Mononuclear cell (primary cell): ENCODE measurements around the gene ACAD9. TPM values are rescaled to one million over a fixed set of nuclear protein-coding genes. Genes with fewer than 3 reads are reported as not detected.
"Not testable (repeated sequence)": the region's sequence is repeated elsewhere in the genome, so short reads cannot be mapped to it uniquely, and the experiment has no call there.

ENCODE experiments used
- H3K27me3 ChIP-seq: 2 replicates; pipeline ENCODE4 v1.6.0; 2011; ENCODE audit warnings: low read length, control low read depth; ENCODE audit not compliant: insufficient read depth
- H3K4me1 ChIP-seq: 2 replicates; pipeline ENCODE4 v1.5.1; 2011; ENCODE audit warnings: mild to moderate bottlenecking, low read length, control low read depth; ENCODE audit not compliant: insufficient read depth
- H3K4me3 ChIP-seq: 2 replicates; pipeline ENCODE4 v1.5.1; 2011; ENCODE audit warnings: mild to moderate bottlenecking, low read length, moderate library complexity
- H3K9me3 ChIP-seq: 2 replicates; pipeline ENCODE4 v1.5.1; 2011; ENCODE audit warnings: low read depth, mild to moderate bottlenecking, control low read depth, low read length
- total RNA-seq: library from RNA; depleted of rRNA; stranded (reverse); fragments of >200 nt; gene quantifications from one replicate; pipeline ENCODE4 v1.2.3, GENCODE V29; 2012

The ACAD9 gene
- 23.0 TPM for total RNA-seq

DNA sequence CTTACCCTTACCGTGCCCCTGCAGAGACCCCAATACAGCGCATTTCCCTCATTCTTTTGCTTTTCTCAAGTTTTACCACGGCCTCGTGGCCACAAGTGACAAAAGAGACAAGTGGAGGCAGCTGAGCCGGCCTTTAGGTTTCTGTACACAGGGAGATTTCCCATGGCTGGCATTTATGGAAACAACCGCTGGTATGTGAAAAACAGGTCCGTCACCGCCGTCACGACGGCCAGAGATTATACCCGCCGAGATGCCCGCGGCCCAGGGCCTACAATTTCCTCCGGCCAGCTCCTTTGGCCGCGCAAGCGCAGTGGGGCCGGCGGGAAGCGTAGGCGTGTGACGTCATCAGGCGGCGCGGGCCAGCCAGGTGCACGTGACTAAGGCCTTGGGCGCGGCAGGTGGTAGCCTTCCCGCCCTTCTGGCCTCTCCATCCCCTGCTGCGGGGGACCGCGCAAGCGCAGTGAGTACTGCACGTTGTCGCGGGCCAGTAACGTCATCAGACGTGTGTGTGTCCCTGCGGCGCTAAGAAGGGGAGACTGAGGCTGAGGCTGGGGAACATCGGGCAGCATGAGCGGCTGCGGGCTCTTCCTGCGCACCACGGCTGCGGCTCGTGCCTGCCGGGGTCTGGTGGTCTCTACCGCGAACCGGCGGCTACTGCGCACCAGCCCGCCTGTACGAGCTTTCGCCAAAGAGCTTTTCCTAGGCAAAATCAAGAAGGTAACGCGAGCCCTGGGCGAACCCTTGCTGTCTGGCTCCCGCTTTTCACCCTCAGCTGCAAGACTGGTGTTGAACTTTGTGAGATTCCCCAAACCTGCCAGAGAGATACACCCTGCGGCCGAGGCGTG, at the start of gene ACAD9:
Gene ACAD9 (plus strand): TSS at position 496 of the 845 bp plus-strand sequence. CDS start 72 bp downstream, at position 568.
- H3K27me3 ChIP-seq: no peaks in the 10 kb centered on the region
- H3K9me3 ChIP-seq: no peaks in the 10 kb centered on the region
- H3K4me3 ChIP-seq: peak within 1 kb of the TSS; percentile 79
- H3K4me1 ChIP-seq: peaks cover 46% of the 10 kb centered on the region

DNA sequence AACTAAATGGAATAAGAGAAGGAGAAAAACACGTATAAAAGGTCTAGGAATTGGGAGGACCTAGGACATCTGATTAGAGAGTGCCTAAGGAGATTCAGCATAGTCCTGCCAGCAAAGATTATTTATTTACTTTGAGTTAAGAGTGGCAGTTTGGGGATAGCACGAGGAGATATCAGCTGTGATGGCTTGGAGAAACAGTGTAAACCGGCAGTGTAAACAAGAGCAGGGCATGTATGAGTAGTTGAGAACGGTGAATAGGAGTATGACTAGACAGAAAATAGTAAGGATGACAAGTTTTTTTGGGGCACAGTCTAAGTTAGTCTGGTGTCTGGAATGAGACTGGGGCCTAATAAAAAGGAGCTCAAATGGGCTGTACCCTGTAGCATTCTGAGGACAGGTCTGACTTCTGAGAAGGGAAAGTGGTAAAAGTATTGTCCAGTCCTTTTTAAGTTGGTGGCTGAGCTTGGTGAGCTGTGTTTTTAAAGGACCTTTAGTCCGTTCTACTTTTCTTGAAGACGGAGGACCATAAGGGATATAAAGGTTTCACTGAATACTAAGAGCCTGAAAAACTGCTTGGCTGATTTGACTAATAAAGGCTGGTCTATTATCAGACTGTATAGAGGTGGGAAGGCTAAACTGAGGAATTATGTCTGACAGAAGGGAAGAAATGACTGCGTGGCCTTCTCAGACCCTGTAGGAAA, 49.3 kb upstream of the ACAD9 start:
- H3K27me3 ChIP-seq, H3K9me3 ChIP-seq, H3K4me3 ChIP-seq, H3K4me1 ChIP-seq: not testable (repeated sequence)

DNA sequence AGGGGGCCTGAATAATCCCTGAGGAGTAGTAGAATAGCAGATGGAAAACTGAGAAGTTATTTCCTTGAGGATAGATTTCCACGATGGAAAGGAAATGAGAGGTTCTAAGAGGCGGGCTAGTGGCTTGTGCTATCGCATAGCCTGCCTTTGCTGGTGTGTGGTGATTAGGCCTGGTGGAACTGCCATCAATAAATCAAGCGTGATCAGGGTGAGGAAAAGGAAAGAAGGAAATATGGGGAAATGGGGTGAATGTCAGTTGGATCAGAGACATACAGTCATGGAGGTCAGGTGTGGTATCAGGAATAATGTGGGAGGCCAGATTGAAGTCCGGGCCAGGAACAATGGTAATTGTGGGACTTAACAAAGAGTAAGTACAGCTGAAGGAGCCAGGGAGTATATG, 48.7 kb upstream of the ACAD9 start:
- not testable (repeated sequence) for H3K4me3 ChIP-seq, H3K27me3 ChIP-seq, H3K9me3 ChIP-seq, H3K4me1 ChIP-seq

DNA sequence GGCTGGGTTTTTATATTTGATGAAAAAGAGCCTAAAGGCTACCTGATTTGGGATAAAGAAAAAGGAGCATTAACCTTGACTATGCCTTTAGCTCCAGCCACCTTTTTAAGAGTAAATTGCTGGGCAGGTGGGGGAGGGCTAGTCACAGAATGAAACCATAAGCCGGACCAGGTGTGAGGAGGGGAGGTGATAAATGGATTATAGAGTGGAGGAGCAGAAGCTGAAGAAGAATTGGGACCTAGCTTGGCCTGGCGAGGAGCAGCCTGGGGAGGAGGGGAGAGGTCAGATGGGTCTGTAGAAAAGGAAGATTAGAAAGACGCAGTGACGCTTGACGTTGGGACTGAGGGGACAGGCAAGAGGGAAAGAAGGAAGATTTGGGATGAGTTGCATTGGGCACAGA, 46.4 kb upstream of the ACAD9 start:
- H3K4me1 ChIP-seq, H3K9me3 ChIP-seq, H3K4me3 ChIP-seq, H3K27me3 ChIP-seq: not testable (repeated sequence)

DNA sequence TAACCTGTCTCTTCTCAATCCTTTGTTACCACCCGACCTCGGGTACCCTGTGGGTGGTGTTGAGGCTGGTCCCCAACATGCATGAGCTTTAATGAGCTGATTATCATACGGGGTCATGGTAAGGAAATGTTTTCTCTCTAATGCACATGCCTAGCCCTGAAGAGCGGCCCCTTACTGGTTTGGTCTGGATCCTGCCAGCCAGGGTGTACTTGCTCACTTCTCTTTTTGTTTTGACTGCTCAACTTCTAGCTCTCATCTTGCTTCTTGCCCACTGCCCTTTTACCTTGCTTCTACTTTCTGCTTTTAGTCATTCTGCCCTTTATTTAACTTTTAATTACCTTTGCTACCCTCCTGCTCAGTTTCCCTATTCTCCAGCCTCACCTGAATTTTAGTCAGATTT, 44.3 kb upstream of the ACAD9 start:
- Histone ChIP-seq H3K4me1 (no peaks in the 10 kb centered on the region), H3K27me3 (no peaks in the 10 kb centered on the region), H3K9me3 (no peaks in the 10 kb centered on the region), H3K4me3 (no peak overlapping the region)

DNA sequence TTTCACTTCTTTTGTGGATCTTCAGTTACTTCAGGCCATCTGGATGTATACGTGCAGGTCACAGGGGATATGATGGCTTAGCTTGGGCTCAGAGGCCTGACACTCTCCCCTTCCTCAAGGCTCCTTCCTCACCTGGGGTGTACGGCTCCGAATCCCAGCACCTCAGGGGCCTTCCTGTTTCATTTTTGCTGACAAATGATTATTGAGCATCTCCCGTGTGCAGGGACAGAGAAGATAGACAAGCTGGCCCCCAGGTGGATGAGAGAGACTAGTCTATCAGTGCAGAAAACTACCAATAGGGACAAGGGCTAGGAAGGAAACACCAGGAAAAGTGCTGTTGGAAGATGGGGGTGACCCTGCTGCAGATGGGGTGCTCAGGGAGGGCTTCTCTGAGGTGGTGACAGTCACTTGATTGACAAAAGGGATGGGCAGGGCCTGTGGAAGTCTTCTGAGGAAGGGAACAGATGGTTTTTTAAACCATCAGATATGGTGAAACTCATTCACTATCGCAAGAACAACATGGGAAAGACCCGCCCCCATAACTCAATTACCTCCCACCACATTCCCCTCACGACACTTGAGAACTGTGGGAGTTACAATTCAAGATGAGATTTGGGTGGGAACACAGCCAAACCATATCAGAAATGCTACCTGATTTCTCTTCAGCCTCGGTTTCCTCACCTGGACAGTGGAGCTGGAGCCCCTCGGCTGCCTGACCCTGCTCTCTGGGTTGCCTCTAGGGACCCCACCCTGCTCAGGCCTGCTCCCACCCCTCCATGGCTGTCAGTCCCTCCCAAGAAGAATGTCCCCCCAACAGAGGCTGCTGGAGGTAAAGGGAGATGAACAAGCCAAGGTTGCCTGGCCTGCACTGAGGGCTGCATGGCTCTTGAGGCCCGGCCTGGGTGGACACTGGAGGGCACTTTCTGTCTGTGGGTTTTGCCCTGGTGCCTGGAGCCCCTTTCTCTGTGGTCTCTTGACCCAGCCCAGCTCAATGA, 37.2 kb upstream of the ACAD9 start:
- H3K9me3 ChIP-seq: no peaks in the 10 kb centered on the region
- no peak overlapping the region for H3K4me3 ChIP-seq
- H3K27me3 ChIP-seq: no peaks in the 10 kb centered on the region
- H3K4me1 ChIP-seq: peaks cover 25% of the 10 kb centered on the region

DNA sequence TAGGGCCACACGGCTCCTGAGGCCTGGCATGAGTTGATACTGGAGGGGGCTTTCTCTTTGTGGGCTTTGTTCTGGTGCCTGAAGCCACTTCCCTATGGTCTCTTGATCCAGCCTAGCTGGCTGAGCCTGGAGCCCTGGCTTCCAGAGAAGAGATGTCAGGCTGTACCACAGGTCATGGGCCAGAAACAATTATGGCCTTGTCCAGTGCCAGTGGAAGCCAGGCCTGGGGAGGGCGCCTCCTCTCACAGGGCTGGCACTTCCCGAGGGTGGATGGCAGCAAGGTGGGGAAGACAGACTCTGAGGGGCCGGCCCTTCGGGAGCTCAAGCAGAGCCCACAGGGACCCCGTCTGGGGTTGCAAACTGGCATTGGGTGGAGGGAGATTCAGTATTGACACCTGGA, 34.9 kb upstream of the ACAD9 start:
- H3K4me1 ChIP-seq: peaks cover 25% of the 10 kb centered on the region
- no peaks in the 10 kb centered on the region for H3K27me3 ChIP-seq
- no peaks in the 10 kb centered on the region for H3K9me3 ChIP-seq
- no peak overlapping the region for H3K4me3 ChIP-seq

DNA sequence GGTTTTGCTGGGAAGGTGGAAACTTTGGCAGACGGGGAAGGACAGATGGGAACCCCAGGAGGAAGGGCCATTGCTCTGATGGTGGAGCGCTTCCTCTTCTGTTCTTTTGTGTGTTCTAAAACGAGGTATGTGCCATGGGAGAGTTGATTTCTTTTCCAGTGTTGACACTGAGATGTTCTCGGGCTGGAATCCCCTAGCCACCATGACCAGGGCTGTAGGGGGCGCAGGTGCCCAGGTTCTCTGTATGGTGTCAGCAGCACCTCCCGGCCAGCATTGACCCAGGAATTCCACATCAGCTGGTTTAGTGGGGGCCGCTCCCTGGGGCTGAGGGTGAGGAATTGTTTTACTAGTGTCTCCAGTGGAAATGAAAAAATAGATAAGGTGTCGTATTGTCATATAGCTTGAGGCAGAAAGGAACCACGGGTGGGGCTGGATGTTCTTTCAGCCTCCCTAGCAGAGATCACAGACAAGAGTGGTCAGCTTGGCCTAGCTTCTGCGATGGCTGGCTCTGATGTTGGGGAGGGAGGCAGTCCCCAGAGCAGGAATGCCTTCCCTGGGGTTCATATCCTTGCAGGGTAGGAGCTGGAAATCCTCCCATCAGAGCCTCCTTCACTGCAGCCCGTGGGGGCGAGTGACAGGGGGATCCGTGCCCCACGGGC, 34.2 kb upstream of the ACAD9 start:
- Histone ChIP-seq H3K9me3 (no peaks in the 10 kb centered on the region), H3K4me1 (peaks cover 32% of the 10 kb centered on the region), H3K27me3 (no peaks in the 10 kb centered on the region), H3K4me3 (peak overlapping the region; percentile 28)

DNA sequence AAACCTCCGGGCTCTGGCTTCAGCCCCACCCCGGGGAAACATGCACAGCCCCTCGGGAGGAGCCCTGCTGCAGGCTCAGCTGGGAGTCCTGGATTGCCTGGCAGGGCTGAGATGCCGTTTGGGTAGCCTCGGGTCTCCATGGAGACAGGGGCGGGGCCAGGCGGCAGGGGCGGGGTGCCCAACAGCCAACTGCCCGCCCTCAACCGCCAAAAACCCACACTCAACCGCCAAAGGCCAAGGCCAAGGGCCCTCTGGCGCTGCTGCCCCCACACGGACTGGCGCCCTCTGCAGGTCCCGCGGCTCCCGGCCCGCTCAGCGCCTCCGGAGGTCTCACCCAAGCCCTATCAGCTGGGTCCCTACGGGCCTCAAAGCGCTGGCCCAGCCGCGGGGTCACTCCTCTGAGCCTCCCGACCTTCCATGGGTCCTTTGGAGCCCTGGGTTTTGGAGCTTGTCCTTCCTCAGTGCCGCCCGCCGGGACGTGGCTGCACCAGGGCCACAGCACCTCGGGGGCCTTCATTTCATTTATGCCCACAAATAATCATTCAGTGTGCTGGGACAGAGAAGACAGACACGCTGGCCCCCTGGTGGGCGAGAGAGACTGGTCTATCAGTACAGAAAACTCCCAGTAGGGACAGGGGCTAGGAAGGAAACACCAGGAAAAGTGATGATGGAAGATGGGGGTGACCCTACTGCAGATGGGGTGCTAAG, 33.5 kb upstream of the ACAD9 start:
- peaks cover 35% of the 10 kb centered on the region for H3K4me1 ChIP-seq
- no peaks in the 10 kb centered on the region for H3K9me3 ChIP-seq
- peak overlapping the region; percentile 28 for H3K4me3 ChIP-seq
- H3K27me3 ChIP-seq: no peaks in the 10 kb centered on the region

DNA sequence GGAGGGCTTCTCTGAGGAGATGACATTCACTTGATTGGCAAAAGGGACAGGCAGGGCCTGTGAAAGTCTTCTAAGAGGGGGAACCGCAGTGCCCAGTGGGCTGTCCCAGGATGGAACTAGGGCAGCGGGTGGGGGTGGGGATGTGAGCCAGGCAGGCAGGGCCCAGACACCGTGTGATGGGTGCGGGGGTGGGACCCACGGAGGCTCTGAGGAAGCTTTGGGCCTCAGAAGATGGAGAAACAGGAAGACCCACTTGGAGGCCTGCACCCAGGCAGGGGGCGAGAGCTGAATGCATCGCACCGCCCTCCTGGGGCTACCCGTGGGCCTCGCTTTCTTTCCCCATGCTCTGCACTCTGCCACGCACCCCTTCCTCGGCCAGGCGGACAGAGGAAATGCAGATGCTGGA, 32.9 kb upstream of the ACAD9 start:
- Histone ChIP-seq H3K9me3 (no peaks in the 10 kb centered on the region), H3K4me3 (no peak overlapping the region), H3K27me3 (no peaks in the 10 kb centered on the region), H3K4me1 (peaks cover 35% of the 10 kb centered on the region)

DNA sequence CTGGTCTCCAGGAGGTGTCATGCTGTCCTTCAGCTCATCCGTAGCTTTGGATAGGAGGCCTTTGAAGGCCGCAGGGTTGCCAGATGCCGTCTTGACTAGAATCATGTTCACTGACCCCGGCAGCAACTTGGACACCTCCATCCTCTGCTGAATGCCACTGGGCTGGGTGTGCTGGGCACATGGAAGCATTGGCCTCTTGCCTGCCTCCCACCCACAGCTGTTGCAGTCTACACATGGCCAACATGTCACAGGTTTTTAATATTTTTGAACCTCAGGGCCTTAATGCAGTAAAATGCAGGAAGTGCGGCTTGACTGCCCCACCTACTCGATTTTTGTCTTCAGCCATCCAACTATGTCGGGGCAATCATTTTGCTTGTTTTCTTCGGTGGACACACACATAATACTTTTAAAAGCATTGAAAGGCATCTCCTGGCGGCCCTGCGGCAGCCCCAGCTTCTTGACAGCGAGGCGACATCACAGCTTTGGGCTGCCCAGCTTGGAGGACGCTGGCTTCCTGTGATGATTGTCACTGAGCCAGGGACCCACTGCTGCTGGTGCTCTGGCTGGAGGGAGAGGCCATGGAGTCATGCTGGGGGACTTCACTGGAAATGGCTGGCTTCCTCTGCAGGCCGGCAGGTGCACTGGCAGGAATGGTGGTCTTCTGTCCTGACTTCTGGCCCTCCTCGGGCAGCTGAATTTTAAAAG, 31.6 kb upstream of the ACAD9 start:
- Histone ChIP-seq H3K4me3 (no peak overlapping the region), H3K9me3 (no peaks in the 10 kb centered on the region), H3K27me3 (no peaks in the 10 kb centered on the region), H3K4me1 (peaks cover 35% of the 10 kb centered on the region)

DNA sequence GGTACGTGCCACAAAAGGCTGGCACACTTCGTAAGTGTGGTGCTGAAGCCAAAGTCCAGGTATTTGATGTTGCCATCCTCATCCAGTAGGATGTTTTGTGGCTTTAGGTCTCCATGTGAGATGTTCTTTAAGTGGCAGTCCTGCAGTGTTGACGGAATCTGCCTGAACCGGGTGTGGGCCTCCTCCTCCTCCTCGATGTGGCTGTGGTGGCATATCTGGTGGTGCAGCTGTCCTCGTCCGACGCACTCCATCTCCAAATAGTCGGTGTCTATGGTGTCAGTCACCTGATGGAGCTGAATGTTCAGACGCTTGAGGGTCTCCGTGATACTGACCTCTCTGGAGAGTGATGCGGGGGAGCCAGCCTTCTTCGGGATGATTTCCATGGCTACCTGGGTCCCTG, 30.5 kb upstream of the ACAD9 start:
- peaks cover 43% of the 10 kb centered on the region for H3K4me1 ChIP-seq
- no peak overlapping the region for H3K4me3 ChIP-seq
- H3K9me3 ChIP-seq: no peaks in the 10 kb centered on the region
- no peaks in the 10 kb centered on the region for H3K27me3 ChIP-seq

DNA sequence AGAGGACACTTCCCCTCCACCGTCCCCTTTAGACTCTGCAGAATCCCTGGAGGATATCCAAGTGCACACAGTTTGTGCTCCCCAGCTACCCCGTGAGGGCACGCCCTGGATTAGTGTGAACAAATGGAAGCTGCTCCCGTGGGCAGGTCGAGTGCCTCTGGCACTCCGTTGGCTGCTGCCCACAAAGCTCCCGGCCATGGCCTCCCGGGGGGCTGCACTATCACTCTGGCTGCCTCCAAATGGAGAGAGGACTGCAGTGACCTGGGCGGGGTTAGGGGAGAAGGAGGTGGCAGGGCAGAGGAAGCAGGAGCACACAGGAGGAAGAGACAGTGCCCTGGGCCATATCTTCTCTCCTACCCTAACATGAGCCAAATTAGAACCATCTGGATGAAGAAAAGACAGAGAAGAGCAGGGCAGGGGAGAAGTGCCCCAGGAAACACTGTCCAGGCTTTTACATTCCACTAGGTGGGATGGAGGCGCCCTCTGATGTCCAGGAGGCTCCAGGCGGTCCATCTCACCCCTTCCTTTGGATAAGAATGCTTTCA, 29.4 kb upstream of the ACAD9 start:
- H3K9me3 ChIP-seq: peaks cover 4% of the 10 kb centered on the region
- peaks cover 49% of the 10 kb centered on the region for H3K4me1 ChIP-seq
- no peaks in the 10 kb centered on the region for H3K27me3 ChIP-seq
- H3K4me3 ChIP-seq: no peak overlapping the region
